HG03095 (cell line): ENCODE measurements around the gene CYB5B.
"Not testable (repeated sequence)": the region's sequence is repeated elsewhere in the genome, so short reads cannot be mapped to it uniquely, and the experiment has no call there.

Source experiments
- ATAC-seq: cut with Tn5 transposase; IDR thresholded peaks from one replicate; pipeline ENCODE4 v1.9.1; 2021; ENCODE audit warnings: moderate library complexity; ENCODE audit not compliant: unreplicated experiment

The CYB5B gene

DNA sequence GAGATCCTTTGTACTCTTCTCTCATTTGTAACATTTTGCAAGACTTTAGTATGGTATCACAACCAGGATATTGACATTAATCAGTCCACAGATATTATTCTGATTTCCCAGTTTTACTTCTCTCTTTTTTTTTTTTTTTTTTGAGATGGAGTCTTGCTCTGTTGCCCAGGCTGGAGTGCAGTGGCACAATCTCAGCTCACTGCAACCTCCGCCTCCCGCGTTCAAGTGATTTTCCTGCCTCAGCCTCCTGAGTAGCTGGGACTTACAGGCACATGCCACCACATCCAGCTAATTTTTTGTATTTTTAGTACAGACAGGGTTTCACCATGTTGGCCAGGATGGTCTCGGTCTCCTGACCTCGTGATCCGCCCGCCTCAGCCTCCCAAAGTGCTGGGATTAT is 16.6 kb downstream of the CYB5B start:
- not testable (repeated sequence) for ATAC-seq

- ATAC-seq = no peak
Measured at GRCh38 chr16:69443927-69444631, 19.7 kb downstream of the CYB5B start.

- no peak for ATAC-seq
Measured at GRCh38 chr16:69444873-69445517, 20.6 kb downstream of the CYB5B start.

DNA sequence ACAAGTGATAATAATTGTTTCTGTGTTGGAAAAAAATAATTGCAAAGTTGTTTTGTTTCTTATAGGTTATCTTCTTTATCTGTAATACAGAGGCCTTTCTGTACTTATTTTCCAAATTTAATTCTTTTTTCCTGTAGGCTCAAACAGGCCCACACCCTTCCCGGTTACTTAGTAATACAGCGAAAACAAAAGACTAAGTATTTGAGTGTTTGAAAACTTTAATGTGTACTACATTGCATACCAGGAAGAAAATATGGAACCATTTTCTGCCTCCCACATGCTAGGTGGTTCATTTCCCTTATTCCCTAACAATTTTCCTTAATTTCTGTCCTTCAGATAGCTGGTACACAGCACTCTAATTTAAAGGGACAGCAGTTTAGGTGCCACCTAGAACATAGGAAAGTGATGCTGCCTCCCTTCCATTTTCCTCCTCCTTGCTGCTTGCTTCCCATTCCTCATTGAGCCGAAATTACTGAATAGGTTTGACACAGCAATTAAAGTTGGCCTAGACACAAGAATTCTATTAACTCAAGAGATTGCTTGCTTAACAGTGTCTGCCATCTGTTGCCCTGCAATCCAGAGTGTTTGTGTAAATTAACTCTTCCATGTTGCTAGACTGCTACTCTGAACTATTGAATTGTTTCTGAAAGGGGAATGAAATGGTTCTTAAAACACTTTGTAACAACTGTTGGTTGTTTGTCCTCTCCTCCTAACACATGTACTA is 24.2 kb downstream of the CYB5B start:
- ATAC-seq = no peak

- ATAC-seq = no peak
Measured at GRCh38 chr16:69451166-69451565, 26.7 kb downstream of the CYB5B start.

GRCh38 chr16:69453936-69454335 is 29.5 kb downstream of the CYB5B start:
- ATAC-seq = no peak

DNA sequence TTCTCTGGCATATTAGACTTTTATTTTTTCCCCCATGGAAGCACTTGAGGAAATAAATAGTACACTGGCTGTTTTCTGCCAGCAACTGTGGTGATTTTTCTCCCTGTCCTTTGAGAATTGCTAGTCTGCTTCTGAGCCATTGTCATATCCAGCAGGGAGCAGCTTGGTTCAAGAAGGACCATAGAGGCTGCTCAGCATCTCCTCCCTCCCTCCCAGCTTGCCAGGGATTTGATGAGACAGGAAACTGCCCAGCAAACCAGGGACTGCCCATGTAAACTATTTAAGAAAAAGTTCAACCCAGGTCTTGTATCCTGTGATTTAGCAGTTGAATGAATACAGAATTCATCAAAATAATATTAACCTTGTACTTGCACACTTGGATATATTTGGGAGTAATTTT is 39.5 kb downstream of the CYB5B start:
- no peak for ATAC-seq

DNA sequence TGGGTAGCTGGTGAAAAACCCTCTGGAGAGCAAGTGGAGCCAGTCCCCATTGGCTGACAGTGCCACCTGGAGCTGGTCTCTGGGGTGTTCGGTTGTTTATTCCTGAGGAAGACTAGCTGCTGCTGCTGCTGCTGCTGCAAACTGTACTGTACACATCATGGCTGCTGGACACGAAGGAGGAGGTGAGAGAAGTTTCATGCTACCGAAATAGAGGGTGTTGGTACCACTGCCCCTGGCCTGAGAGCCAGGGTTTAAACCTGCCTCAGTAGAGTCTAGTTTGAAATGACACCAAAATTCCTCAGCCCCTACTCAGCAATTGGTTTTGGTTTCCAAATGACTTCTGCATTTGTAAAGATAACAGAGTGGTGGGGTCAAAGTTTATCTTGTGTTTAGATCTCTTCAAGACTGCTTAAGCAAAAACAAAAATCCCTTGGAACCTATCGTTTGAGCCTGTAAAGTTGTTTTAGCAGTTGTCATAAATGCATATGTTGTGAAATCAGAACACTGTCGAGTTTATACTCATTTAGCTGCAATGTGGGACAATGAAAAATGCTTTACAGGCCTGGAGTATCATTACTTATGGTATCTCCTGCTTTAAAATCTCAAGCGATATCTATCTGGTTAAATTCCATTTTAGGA is 40.8 kb downstream of the CYB5B start:
- ATAC-seq = no peak

- ATAC-seq = no peak
Measured at GRCh38 chr16:69465881-69466280, 41.5 kb downstream of the CYB5B start.

- ATAC-seq = no peak
Measured at GRCh38 chr16:69466547-69466946, 42.1 kb downstream of the CYB5B start.

DNA sequence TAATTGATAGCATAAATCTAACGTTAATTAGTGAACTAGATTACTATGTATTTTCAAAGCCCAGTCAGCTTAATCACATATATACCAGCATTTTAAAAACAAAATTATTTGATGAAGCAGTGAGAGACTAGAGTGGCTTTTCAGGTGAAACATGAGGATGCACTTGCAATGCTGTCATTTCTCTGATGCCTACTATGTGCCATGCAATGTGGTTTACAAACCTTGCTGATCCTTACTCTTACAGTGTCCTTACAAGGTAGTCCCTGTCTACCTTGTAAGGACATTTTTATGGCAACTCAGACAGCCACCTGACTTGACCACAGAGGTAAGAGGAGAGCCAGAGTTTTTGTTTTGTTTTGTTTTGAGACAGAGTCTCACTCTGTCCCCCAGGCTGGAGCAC is 42.7 kb downstream of the CYB5B start:
- ATAC-seq = no peak

GRCh38 chr16:69467531-69468204 is 43.2 kb downstream of the CYB5B start:
- ATAC-seq = no peak

DNA sequence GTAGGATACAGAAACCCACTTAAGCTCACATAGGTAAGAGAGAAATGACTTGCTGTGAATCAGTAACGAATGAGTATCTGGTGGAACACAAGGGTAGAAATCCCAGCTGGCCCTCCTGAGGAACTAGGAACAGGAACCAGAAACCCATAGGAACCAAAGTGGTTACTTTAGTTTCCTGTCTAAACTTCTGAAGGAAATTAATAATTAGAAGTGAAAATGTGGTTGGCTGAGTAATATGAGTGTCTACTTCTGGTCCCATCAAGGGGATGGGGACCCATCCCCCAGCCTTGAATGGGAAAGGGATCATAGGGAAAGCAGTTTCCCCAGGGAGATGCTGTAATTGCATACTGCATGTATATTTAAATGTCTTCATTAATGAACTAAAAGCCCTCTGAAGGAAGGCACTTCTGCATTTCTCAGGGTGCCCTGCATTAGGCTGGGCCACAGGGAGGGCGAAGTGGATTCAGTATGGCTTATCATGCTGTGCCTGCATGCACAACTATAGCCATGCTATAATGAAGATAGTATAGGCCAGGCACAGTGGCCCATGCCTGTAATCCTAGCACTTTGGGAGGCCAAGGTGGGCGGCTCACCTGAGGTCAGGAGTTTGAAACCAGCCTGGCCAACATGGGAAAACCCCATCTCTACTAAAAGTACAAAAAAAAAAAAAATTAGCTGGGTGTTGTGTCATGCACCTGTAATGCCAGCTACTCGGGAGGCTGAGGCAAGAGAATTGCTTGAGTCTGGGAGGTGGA is 45.6 kb downstream of the CYB5B start:
- ATAC-seq = peak; percentile 51

GRCh38 chr16:69471121-69471520 is 46.7 kb downstream of the CYB5B start:
- no peak for ATAC-seq

GRCh38 chr16:69474408-69474807 is 50.0 kb downstream of the CYB5B start:
- ATAC-seq = no peak

DNA sequence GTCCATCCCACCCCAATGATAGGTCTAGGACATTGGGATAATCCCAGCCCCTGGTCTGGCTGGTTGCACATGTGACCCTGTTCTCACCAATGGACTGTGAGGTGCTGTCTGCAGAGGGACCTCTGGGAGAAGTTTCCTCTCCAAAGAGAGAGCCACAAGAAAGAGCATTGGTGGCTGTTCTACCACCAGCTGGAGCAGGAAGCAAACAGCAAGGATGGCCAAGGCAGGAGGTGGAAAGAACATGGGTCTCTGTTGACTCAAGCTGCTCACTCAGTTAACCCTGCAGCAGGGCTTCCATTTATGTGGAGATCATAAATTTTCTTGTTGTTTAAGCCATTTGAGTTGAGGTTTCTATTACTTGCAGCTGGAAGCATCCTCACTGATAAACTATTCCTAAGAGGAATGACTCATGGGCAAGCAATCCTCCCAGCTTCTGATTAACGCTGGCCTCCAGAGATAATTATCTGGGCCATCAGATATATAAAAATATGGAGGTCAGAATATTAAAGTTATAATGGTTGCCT is 52.6 kb downstream of the CYB5B start:
- ATAC-seq = no peak

DNA sequence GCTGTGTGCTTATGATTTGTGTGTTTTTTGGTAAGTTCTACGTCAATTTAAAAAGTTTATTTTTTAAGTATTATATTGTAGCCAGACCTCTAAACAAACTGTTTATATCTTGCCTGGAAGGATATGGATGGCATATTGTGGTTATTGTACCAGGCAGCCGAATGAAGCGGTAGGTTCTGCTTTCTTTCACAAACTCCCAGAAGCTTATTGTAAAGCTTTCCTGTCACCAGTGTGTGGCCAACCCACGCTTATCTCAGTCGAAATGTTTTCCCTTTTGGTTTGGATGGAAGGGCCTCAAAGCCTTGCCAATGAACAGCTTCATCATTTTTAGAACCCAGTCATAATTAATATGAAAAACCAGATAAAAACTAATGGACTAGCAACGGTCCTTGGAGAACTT is 53.1 kb downstream of the CYB5B start:
- ATAC-seq = no peak

DNA sequence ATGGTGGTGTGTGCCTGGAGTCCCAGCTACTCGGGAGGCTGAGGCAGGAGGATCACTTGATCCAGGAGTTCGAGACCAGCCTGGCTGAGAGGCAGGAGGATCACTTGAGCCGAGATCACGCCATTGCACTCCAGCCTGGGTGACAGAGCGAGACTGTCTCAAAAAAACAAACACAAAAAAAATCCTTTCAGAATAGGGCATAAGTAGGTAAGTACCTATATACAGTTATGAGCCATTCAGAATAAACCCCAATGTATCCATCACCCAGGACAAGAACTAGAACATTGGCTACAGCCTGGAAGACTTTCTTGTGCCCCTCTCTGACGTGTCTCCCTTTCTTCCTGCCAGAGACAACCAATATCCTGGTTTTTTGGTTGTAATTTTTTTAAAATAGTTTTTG is 54.3 kb downstream of the CYB5B start:
- ATAC-seq = no peak

GRCh38 chr16:69479775-69480174 is 55.4 kb downstream of the CYB5B start:
- no peak for ATAC-seq

DNA sequence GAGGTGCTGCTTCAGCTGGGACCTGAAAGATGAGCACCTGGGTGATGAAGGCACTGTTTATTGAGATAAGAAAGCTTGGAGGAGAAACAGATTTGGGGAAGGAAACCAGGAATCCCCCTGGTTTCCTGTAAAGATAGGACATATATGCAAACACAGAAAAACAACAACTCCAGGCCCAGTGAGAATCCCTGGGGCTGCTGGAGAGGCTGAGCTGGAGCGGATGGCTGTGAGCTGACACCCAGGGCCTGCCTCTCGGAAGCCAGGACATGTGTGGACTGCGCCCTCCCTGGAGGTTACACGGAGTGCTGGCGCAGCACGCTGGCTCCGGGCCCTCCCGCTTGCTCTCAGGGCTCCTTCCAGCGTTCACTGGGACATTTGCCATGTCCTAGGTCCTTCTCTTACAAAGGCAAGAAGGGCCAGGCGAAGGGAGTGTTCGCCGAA is 57.5 kb downstream of the CYB5B start:
- ATAC-seq = no peak
